ENCODE results near the gene CD177.

The CD177 gene

GRCh38 chr19:43353606-43354304 is at the start of gene CD177:
Gene CD177, plus strand, starts transcription at chr19:43353686. Its CDS starts 29 bp downstream, at chr19:43353715.
- Histone ChIP-seq H2AFZ (ENCODE audit: low read depth) (no peak within 1 kb of the TSS), H3K36me3 (ENCODE audit: insufficient read depth) (no peaks in the 10 kb centered on the region), H3K4me1 (ENCODE audit: low read depth, poor library complexity, severe bottlenecking) (no peaks in the 10 kb centered on the region), H3K27me3 (ENCODE audit: insufficient read depth, low read depth) (no peaks in the 10 kb centered on the region; the same call in 1 of the 2 replicates), H3K4me2 (no peak within 1 kb of the TSS), H4K20me1 (ENCODE audit: insufficient read depth) (no peaks in the 10 kb centered on the region), H3K4me3 (IDR thresholded peaks at IDR 0.05; ENCODE audit: insufficient read depth, low read depth, low read length) (no peak within 1 kb of the TSS), H3K27ac (no peak within 1 kb of the TSS), H3K79me2 (ENCODE audit: insufficient read depth, low read depth) (no peaks in the 10 kb centered on the region), H3K9ac (no peak within 1 kb of the TSS)
- no peak for TF ChIP-seq CTCF (conservative IDR thresholded peaks at IDR 0.05; ENCODE audit: low read depth, low read length)

GRCh38 chr19:43305642-43306041 is 47.8 kb upstream of the CD177 start:
- no peaks in the 10 kb centered on the region for H3K79me2 ChIP-seq (ENCODE audit: insufficient read depth, low read depth)
- TF ChIP-seq CTCF (conservative IDR thresholded peaks at IDR 0.05; ENCODE audit: low read depth, low read length): no peak
- no peaks in the 10 kb centered on the region for H3K36me3 ChIP-seq (ENCODE audit: insufficient read depth)
- H3K27me3 ChIP-seq (ENCODE audit: insufficient read depth, low read depth): no peaks in the 10 kb centered on the region
- H3K9ac ChIP-seq: no peak overlapping the region
- H3K4me2 ChIP-seq: no peak overlapping the region
- H2AFZ ChIP-seq (ENCODE audit: low read depth): no peak overlapping the region
- no peaks in the 10 kb centered on the region for H4K20me1 ChIP-seq (ENCODE audit: insufficient read depth)
- no peaks in the 10 kb centered on the region for H3K4me1 ChIP-seq (ENCODE audit: low read depth, poor library complexity, severe bottlenecking)
- H3K4me3 ChIP-seq (IDR thresholded peaks at IDR 0.05; ENCODE audit: insufficient read depth, low read depth, low read length): no peak overlapping the region
- no peak overlapping the region for H3K27ac ChIP-seq

GRCh38 chr19:43306097-43306496 is 47.4 kb upstream of the CD177 start:
- Histone ChIP-seq H3K9ac (no peak overlapping the region), H3K4me3 (IDR thresholded peaks at IDR 0.05; ENCODE audit: insufficient read depth, low read depth, low read length) (no peak overlapping the region), H3K79me2 (ENCODE audit: insufficient read depth, low read depth) (no peaks in the 10 kb centered on the region), H3K4me1 (ENCODE audit: low read depth, poor library complexity, severe bottlenecking) (no peaks in the 10 kb centered on the region), H3K36me3 (ENCODE audit: insufficient read depth) (no peaks in the 10 kb centered on the region), H4K20me1 (ENCODE audit: insufficient read depth) (no peaks in the 10 kb centered on the region), H3K27me3 (ENCODE audit: insufficient read depth, low read depth) (no peaks in the 10 kb centered on the region), H2AFZ (ENCODE audit: low read depth) (no peak overlapping the region), H3K27ac (no peak overlapping the region), H3K4me2 (no peak overlapping the region)
- no peak for TF ChIP-seq CTCF (conservative IDR thresholded peaks at IDR 0.05; ENCODE audit: low read depth, low read length)

GRCh38 chr19:43308244-43308815 is 45.2 kb upstream of the CD177 start:
- no peak overlapping the region for H3K4me2 ChIP-seq
- no peak for TF ChIP-seq CTCF (conservative IDR thresholded peaks at IDR 0.05; ENCODE audit: low read depth, low read length)
- H2AFZ ChIP-seq (ENCODE audit: low read depth): no peak overlapping the region
- no peaks in the 10 kb centered on the region for H4K20me1 ChIP-seq (ENCODE audit: insufficient read depth)
- H3K27ac ChIP-seq: no peak overlapping the region
- no peak overlapping the region for H3K4me3 ChIP-seq (IDR thresholded peaks at IDR 0.05; ENCODE audit: insufficient read depth, low read depth, low read length)
- H3K27me3 ChIP-seq (ENCODE audit: insufficient read depth, low read depth): no peaks in the 10 kb centered on the region
- H3K79me2 ChIP-seq (ENCODE audit: insufficient read depth, low read depth): no peaks in the 10 kb centered on the region
- no peaks in the 10 kb centered on the region for H3K36me3 ChIP-seq (ENCODE audit: insufficient read depth)
- H3K4me1 ChIP-seq (ENCODE audit: low read depth, poor library complexity, severe bottlenecking): no peaks in the 10 kb centered on the region
- no peak overlapping the region for H3K9ac ChIP-seq

Data from KMS-11 (cell line).